ENCODE measurements around the gene PRDM16. TPM values are rescaled to one million over a fixed set of nuclear protein-coding genes. Genes with fewer than 3 reads are reported as not detected.

PRDM16 gene
- total RNA-seq, 1 donor from 2014 or later, result 21.4 TPM

GRCh38 chr1:3453203-3453761 lies 384.3 kb downstream of the PRDM16 start:
- Mint-ChIP-seq H3K27ac (ENCODE audit: unreplicated experiment) (no peak overlapping the region), H3K36me3 (ENCODE audit: low read depth, unreplicated experiment) (no peaks in the 10 kb centered on the region), H3K9me3 (ENCODE audit: unreplicated experiment) (no peaks in the 10 kb centered on the region), H3K4me1 (ENCODE audit: unreplicated experiment) (peaks cover 2% of the 10 kb centered on the region), H3K27me3 (ENCODE audit: unreplicated experiment) (no peaks in the 10 kb centered on the region), H3K4me3 (ENCODE audit: unreplicated experiment) (no peak overlapping the region)
- TF ChIP-seq CTCF (IDR thresholded peaks at IDR 0.05; ENCODE audit: unreplicated experiment), result peak; percentile 89
- DNase-seq (ENCODE audit: low spot score), result peak; percentile 91

- Mint-ChIP-seq H3K27me3 (ENCODE audit: unreplicated experiment) (peaks cover 4% of the 10 kb centered on the region), H3K27ac (ENCODE audit: unreplicated experiment) (no peak within 1 kb of the TSS), H3K9me3 (ENCODE audit: unreplicated experiment) (no peaks in the 10 kb centered on the region), H3K4me1 (ENCODE audit: unreplicated experiment) (peaks cover 9% of the 10 kb centered on the region), H3K36me3 (ENCODE audit: low read depth, unreplicated experiment) (no peaks in the 10 kb centered on the region), H3K4me3 (ENCODE audit: unreplicated experiment) (peak within 1 kb of the TSS; percentile 56)
- TF ChIP-seq CTCF (IDR thresholded peaks at IDR 0.05; ENCODE audit: unreplicated experiment), result no peak
- peak; percentile 78 for DNase-seq (ENCODE audit: low spot score)
These were observed 385.1 kb downstream of the PRDM16 start, which contains the start of gene ARHGEF16 for GRCh38 chr1:3453891-3454810. ARHGEF16 (plus strand) TSS chr1:3454665; CDS start chr1:3463085, 8,420 bp downstream.

GRCh38 chr1:3454811-3455618 lies 386.0 kb downstream of the PRDM16 start:
- H3K4me1 Mint-ChIP-seq (ENCODE audit: unreplicated experiment), result peaks cover 9% of the 10 kb centered on the region
- peak; percentile 67 for DNase-seq (ENCODE audit: low spot score)
- H3K4me3 Mint-ChIP-seq (ENCODE audit: unreplicated experiment), result peak overlapping the region; percentile 56
- no peaks in the 10 kb centered on the region for H3K9me3 Mint-ChIP-seq (ENCODE audit: unreplicated experiment)
- no peak for TF ChIP-seq CTCF (IDR thresholded peaks at IDR 0.05; ENCODE audit: unreplicated experiment)
- H3K27ac Mint-ChIP-seq (ENCODE audit: unreplicated experiment), result no peak overlapping the region
- peaks cover 4% of the 10 kb centered on the region for H3K27me3 Mint-ChIP-seq (ENCODE audit: unreplicated experiment)
- H3K36me3 Mint-ChIP-seq (ENCODE audit: low read depth, unreplicated experiment), result no peaks in the 10 kb centered on the region

- Mint-ChIP-seq H3K4me3 (ENCODE audit: unreplicated experiment) (no peak overlapping the region), H3K27me3 (ENCODE audit: unreplicated experiment) (peaks cover 4% of the 10 kb centered on the region), H3K9me3 (ENCODE audit: unreplicated experiment) (no peaks in the 10 kb centered on the region), H3K4me1 (ENCODE audit: unreplicated experiment) (peaks cover 13% of the 10 kb centered on the region), H3K27ac (ENCODE audit: unreplicated experiment) (no peak overlapping the region), H3K36me3 (ENCODE audit: low read depth, unreplicated experiment) (no peaks in the 10 kb centered on the region)
- DNase-seq (ENCODE audit: low spot score), result no peak
- no peak for TF ChIP-seq CTCF (IDR thresholded peaks at IDR 0.05; ENCODE audit: unreplicated experiment)
These were observed 386.9 kb downstream of the PRDM16 start for GRCh38 chr1:3455670-3456448.
